ENCODE measurements around the gene SMCHD1. TPM values are rescaled to one million over a fixed set of nuclear protein-coding genes. Genes with fewer than 3 reads are reported as not detected.

SMCHD1 gene
- total RNA-seq, 1 donor from 2014 or later: 29.7 TPM

GRCh38 chr18:2746274-2746673 is 90.7 kb downstream of the SMCHD1 start:
- Mint-ChIP-seq H3K27ac (ENCODE audit: unreplicated experiment) (no peak overlapping the region), H3K9me3 (ENCODE audit: unreplicated experiment) (no peaks in the 10 kb centered on the region), H3K4me1 (ENCODE audit: low read depth, unreplicated experiment) (no peaks in the 10 kb centered on the region), H3K4me3 (ENCODE audit: unreplicated experiment) (no peak overlapping the region), H3K27me3 (ENCODE audit: low read depth, unreplicated experiment) (no peaks in the 10 kb centered on the region), H3K36me3 (ENCODE audit: low read depth, unreplicated experiment) (peaks cover 3% of the 10 kb centered on the region)
- H3K4me1 ChIP-seq (ENCODE audit: insufficient read depth, low read length): no peaks in the 10 kb centered on the region
- H4K20me1 ChIP-seq (ENCODE audit: insufficient read depth, low read length): no peaks in the 10 kb centered on the region
- no peak overlapping the region for H3K4me2 ChIP-seq (ENCODE audit: low read length)
- H3K79me2 ChIP-seq (ENCODE audit: insufficient read depth, low read length): no peaks in the 10 kb centered on the region
- no peak overlapping the region for H2AFZ ChIP-seq (ENCODE audit: low read depth, low read length)
- FAIRE-seq (no peak), DNase-seq (ENCODE audit: low read depth) (no peak)
- H3K27me3 ChIP-seq (ENCODE audit: insufficient read depth, low read length): no peaks in the 10 kb centered on the region
- no peak overlapping the region for H3K9ac ChIP-seq (ENCODE audit: low read length)
- H3K36me3 ChIP-seq (ENCODE audit: insufficient read depth, low read length): peaks cover 44% of the 10 kb centered on the region
- TF ChIP-seq CTCF (IDR thresholded peaks at IDR 0.05; ENCODE audit: insufficient read depth, low read depth, low read length) (no peak), EZH2 (IDR thresholded peaks at IDR 0.05; ENCODE audit: insufficient read depth, low read length) (no peak)
- no peak overlapping the region for H3K27ac ChIP-seq (ENCODE audit: low read depth, low read length)
- H3K4me3 ChIP-seq (ENCODE audit: insufficient read depth, low read depth, low read length): no peak overlapping the region
- H3K9me3 ChIP-seq (ENCODE audit: insufficient read depth, low read depth, low read length): no peaks in the 10 kb centered on the region

- peaks cover 17% of the 10 kb centered on the region for H3K36me3 ChIP-seq (ENCODE audit: insufficient read depth, low read length)
- Mint-ChIP-seq H3K9me3 (ENCODE audit: unreplicated experiment) (no peaks in the 10 kb centered on the region), H3K4me3 (ENCODE audit: unreplicated experiment) (no peak overlapping the region), H3K27me3 (ENCODE audit: low read depth, unreplicated experiment) (no peaks in the 10 kb centered on the region), H3K36me3 (ENCODE audit: low read depth, unreplicated experiment) (peaks cover 3% of the 10 kb centered on the region), H3K27ac (ENCODE audit: unreplicated experiment) (no peak overlapping the region), H3K4me1 (ENCODE audit: low read depth, unreplicated experiment) (no peaks in the 10 kb centered on the region)
- H3K79me2 ChIP-seq (ENCODE audit: insufficient read depth, low read length): no peaks in the 10 kb centered on the region
- no peaks in the 10 kb centered on the region for H3K27me3 ChIP-seq (ENCODE audit: insufficient read depth, low read length)
- TF ChIP-seq CTCF (IDR thresholded peaks at IDR 0.05; ENCODE audit: insufficient read depth, low read depth, low read length) (no peak), EZH2 (IDR thresholded peaks at IDR 0.05; ENCODE audit: insufficient read depth, low read length) (no peak)
- DNase-seq (ENCODE audit: low read depth) (no peak), FAIRE-seq (no peak)
- H3K4me1 ChIP-seq (ENCODE audit: insufficient read depth, low read length): no peaks in the 10 kb centered on the region
- no peak overlapping the region for H3K4me2 ChIP-seq (ENCODE audit: low read length)
- no peak overlapping the region for H3K4me3 ChIP-seq (ENCODE audit: insufficient read depth, low read depth, low read length)
- H3K9ac ChIP-seq (ENCODE audit: low read length): no peak overlapping the region
- H4K20me1 ChIP-seq (ENCODE audit: insufficient read depth, low read length): no peaks in the 10 kb centered on the region
- H2AFZ ChIP-seq (ENCODE audit: low read depth, low read length): no peak overlapping the region
- no peak overlapping the region for H3K27ac ChIP-seq (ENCODE audit: low read depth, low read length)
- no peaks in the 10 kb centered on the region for H3K9me3 ChIP-seq (ENCODE audit: insufficient read depth, low read depth, low read length)
Measured at GRCh38 chr18:2758309-2758708, 102.8 kb downstream of the SMCHD1 start.

GRCh38 chr18:2774669-2775068 is 119.1 kb downstream of the SMCHD1 start:
- Histone ChIP-seq H3K9ac (ENCODE audit: low read length) (no peak overlapping the region), H3K36me3 (ENCODE audit: insufficient read depth, low read length) (peaks cover 48% of the 10 kb centered on the region), H3K27ac (ENCODE audit: low read depth, low read length) (no peak overlapping the region), H3K4me3 (ENCODE audit: insufficient read depth, low read depth, low read length) (no peak overlapping the region), H3K4me2 (ENCODE audit: low read length) (no peak overlapping the region), H2AFZ (ENCODE audit: low read depth, low read length) (no peak overlapping the region), H3K79me2 (ENCODE audit: insufficient read depth, low read length) (no peaks in the 10 kb centered on the region), H3K9me3 (ENCODE audit: insufficient read depth, low read depth, low read length) (no peaks in the 10 kb centered on the region), H3K27me3 (ENCODE audit: insufficient read depth, low read length) (no peaks in the 10 kb centered on the region), H4K20me1 (ENCODE audit: insufficient read depth, low read length) (no peaks in the 10 kb centered on the region), H3K4me1 (ENCODE audit: insufficient read depth, low read length) (no peaks in the 10 kb centered on the region)
- DNase-seq (ENCODE audit: low read depth) (no peak), FAIRE-seq (peak; percentile 45)
- H3K27me3 Mint-ChIP-seq (ENCODE audit: low read depth, unreplicated experiment): no peaks in the 10 kb centered on the region
- TF ChIP-seq EZH2 (IDR thresholded peaks at IDR 0.05; ENCODE audit: insufficient read depth, low read length) (no peak), CTCF (IDR thresholded peaks at IDR 0.05; ENCODE audit: insufficient read depth, low read depth, low read length) (no peak)
- H3K36me3 Mint-ChIP-seq (ENCODE audit: low read depth, unreplicated experiment): peaks cover 6% of the 10 kb centered on the region
- H3K4me1 Mint-ChIP-seq (ENCODE audit: low read depth, unreplicated experiment): no peaks in the 10 kb centered on the region
- H3K4me3 Mint-ChIP-seq (ENCODE audit: unreplicated experiment): no peak overlapping the region
- no peaks in the 10 kb centered on the region for H3K9me3 Mint-ChIP-seq (ENCODE audit: unreplicated experiment)
- H3K27ac Mint-ChIP-seq (ENCODE audit: unreplicated experiment): no peak overlapping the region
